Testis (tissue), 3 donors: ENCODE data around the gene NMT1. TPM values are rescaled to one million over a fixed set of nuclear protein-coding genes. Genes with fewer than 3 reads are reported as not detected.

Experiments
- DNase-seq: peaks from one replicate; pipeline ENCODE4 v3.0.0-alpha.2; 2019
- H3K27ac ChIP-seq, 2 donors: fragments of 200-600 bp; sonication (generic); one replicate each; pipeline ENCODE4 v1.5.1; 2019
- H3K27me3 ChIP-seq: fragments of 200-600 bp; sonication (generic); one replicate; pipeline ENCODE4 v1.5.1; 2019
- H3K36me3 ChIP-seq: fragments of 200-600 bp; sonication (generic); one replicate; pipeline ENCODE4 v1.5.1; 2017; ENCODE audit warnings: low read depth; ENCODE audit errors: missing control alignments
- H3K4me1 ChIP-seq: fragments of 200-600 bp; sonication (generic); one replicate; pipeline ENCODE4 v1.5.1; 2019
- H3K4me3 ChIP-seq, 2 donors: fragments of 200-600 bp; sonication (generic); one replicate each; pipeline ENCODE4 v1.5.1; 2017 to 2019
- H3K9me3 ChIP-seq: fragments of 200-600 bp; sonication (generic); one replicate; pipeline ENCODE4 v1.5.1; 2017
- WGBS, 2 donors: methylation state at CpG; one replicate each; pipeline ENCODE4 v1.1.5; 2018; 5-methylcytosine and 5-hydroxymethylcytosine counted together
- intact Hi-C: fragments of 100-400 bp; cut with DNase I; formaldehyde crosslinking; loops from one replicate; pipeline ENCODE4 v1.15.1; 2023; ENCODE audit warnings: low total_unique reads
- microRNA-seq, 2 donors: library from miRNA; unstranded; fragments of <30 nt; microRNA quantifications; one replicate each; pipeline ENCODE4, GENCODE V29; 2016; ENCODE audit warnings: borderline number of aligned reads in 2 of 2, borderline replicate concordance in 1 of 2
- polyA plus RNA-seq: library from polyadenylated mRNA; stranded (reverse); fragments of 350-450 nt; fragmentation: Illumina TruSeq; extraction: RNeasy Lipid Tissue Mini Kit (QIAGEN cat#74804); gene quantifications from one replicate; pipeline ENCODE4 v1.2.3, GENCODE V29; 2014; ENCODE audit warnings: low read depth, low replicate concordance; ENCODE audit not compliant: insufficient read depth
- small RNA-seq, 2 donors: library from RNA; depleted of rRNA; stranded (forward); fragments of <200 nt; gene quantifications; one replicate each; pipeline ENCODE3, GENCODE V24; 2016
- total RNA-seq, 2 donors: library from RNA; depleted of rRNA; stranded (reverse); fragments of >200 nt; gene quantifications; one replicate each; pipeline ENCODE4 v1.2.3, GENCODE V29; 2016
- TF ChIP-seq, protein P1 (sequence below), 3 experiments: fragments of 450-650 bp in 2 of 3; fragments of 200-600 bp in 1 of 3; sonication (generic) in 1 of 3; IDR thresholded peaks; one replicate each; pipeline ENCODE4 v1.5.1; 2016 to 2019; ENCODE audit warnings: antibody characterized with exemption in 3 of 3, mild to moderate bottlenecking in 2 of 3, moderate library complexity in 1 of 3

NMT1 gene
- total and polyA plus RNA-seq, 3 donors from 2014 or later, result 76.1 to 143 (median 79.0) TPM

DNA sequence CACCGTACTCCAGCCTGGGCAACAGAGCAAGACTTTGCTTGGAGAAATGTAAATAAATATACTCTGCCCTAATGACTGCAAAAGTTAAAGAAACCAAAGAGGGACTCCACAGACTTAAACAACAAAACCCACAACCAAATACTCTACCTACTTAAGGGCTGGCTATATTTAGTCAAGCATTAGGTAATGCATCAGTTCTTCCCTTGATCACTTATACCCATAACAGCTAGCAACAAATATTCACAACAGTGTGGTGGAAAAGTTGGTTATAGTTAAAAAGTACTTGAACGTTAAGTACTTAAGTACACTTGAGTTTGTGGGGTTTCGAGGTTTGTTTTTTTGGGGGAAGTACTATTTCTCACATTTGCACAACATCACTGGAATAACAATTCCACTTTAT is 95.1 kb downstream of the NMT1 start:
- H3K9me3 ChIP-seq, result no peaks in the 10 kb centered on the region
- intact Hi-C loops, result no loop called here
- peaks cover 43% of the 10 kb centered on the region for H3K4me1 ChIP-seq
- DNase-seq, result no peak
- TF ChIP-seq, protein P1, sequence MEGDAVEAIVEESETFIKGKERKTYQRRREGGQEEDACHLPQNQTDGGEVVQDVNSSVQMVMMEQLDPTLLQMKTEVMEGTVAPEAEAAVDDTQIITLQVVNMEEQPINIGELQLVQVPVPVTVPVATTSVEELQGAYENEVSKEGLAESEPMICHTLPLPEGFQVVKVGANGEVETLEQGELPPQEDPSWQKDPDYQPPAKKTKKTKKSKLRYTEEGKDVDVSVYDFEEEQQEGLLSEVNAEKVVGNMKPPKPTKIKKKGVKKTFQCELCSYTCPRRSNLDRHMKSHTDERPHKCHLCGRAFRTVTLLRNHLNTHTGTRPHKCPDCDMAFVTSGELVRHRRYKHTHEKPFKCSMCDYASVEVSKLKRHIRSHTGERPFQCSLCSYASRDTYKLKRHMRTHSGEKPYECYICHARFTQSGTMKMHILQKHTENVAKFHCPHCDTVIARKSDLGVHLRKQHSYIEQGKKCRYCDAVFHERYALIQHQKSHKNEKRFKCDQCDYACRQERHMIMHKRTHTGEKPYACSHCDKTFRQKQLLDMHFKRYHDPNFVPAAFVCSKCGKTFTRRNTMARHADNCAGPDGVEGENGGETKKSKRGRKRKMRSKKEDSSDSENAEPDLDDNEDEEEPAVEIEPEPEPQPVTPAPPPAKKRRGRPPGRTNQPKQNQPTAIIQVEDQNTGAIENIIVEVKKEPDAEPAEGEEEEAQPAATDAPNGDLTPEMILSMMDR (IDR thresholded peaks at IDR 0.05), result no peak
- no peaks in the 10 kb centered on the region for H3K27me3 ChIP-seq
- 94 to 95% methylated on average over 3 of the region's 3 CpGs for whole genome bisulfite sequencing, 2 donors
- no peaks in the 10 kb centered on the region for H3K36me3 ChIP-seq
- no peak overlapping the region for H3K4me3 ChIP-seq
- H3K27ac ChIP-seq, result no peak overlapping the region

Small RNA genes lying within 50 kb of the gene (microRNA-seq; reads per million reads assigned to microRNA genes)
- gene MIR6784, result 0 to 0.70 reads per million in 2 donors

Small RNA genes lying within 50 kb of the gene (small RNA-seq; reads per million reads assigned to genes)
- gene MIR6784 (0 reads per million in 2 donors), gene RF00019 (0 reads per million in 2 donors)

Other genes with a start within 250 kb of the NMT1 start
- 10 to 100 TPM; 16.9 to 21.0 TPM for gene GJC1, start 231.0 kb upstream of the NMT1 start, total RNA-seq
- 19.3 TPM for gene GJC1, start 231.0 kb upstream of the NMT1 start, polyA plus RNA-seq
- under 1 TPM in 1 of 2 donors, not detected in 1; 0.81 TPM for gene HIGD1B, start 213.4 kb upstream of the NMT1 start, total RNA-seq
- gene HIGD1B, start 213.4 kb upstream of the NMT1 start, polyA plus RNA-seq, result 2.6 TPM
- gene EFTUD2, start 161.9 kb upstream of the NMT1 start, total RNA-seq, result 100 to 1,000 TPM; 124 to 131 TPM
- 95.5 TPM for gene EFTUD2, start 161.9 kb upstream of the NMT1 start, polyA plus RNA-seq
- gene GFAP, start 145.8 kb upstream of the NMT1 start, total RNA-seq, result under 1 TPM; 0.55 to 0.62 TPM
- gene GFAP, start 145.8 kb upstream of the NMT1 start, polyA plus RNA-seq, result 0.91 TPM
- gene KIF18B, start 113.5 kb upstream of the NMT1 start, total RNA-seq, result 1 to 10 TPM; 3.7 to 6.0 TPM
- 4.7 TPM for gene KIF18B, start 113.5 kb upstream of the NMT1 start, polyA plus RNA-seq
- gene C1QL1, start 93.0 kb upstream of the NMT1 start, total RNA-seq, result 1 to 10 TPM in 1 of 2 donors, under 1 TPM in 1; 0.74 to 1.3 TPM
- 1.7 TPM for gene C1QL1, start 93.0 kb upstream of the NMT1 start, polyA plus RNA-seq
- gene DCAKD, start 9.7 kb upstream of the NMT1 start, total RNA-seq, result 10 to 100 TPM; 63.1 to 72.5 TPM
- 33.2 TPM for gene DCAKD, start 9.7 kb upstream of the NMT1 start, polyA plus RNA-seq
- 100 to 1,000 TPM in 1 of 2 donors, 10 to 100 TPM in 1; 86.3 to 106 TPM for gene PLCD3, start 71.2 kb downstream of the NMT1 start, total RNA-seq
- gene PLCD3, start 71.2 kb downstream of the NMT1 start, polyA plus RNA-seq, result 62.2 TPM
- 1 to 10 TPM; 8.3 to 9.1 TPM for gene ACBD4, start 74.4 kb downstream of the NMT1 start, total RNA-seq
- 7.5 TPM for gene ACBD4, start 74.4 kb downstream of the NMT1 start, polyA plus RNA-seq
- 10 to 100 TPM; 51.8 to 68.8 TPM for gene HEXIM1, start 87.2 kb downstream of the NMT1 start, total RNA-seq
- gene HEXIM1, start 87.2 kb downstream of the NMT1 start, polyA plus RNA-seq, result 38.8 TPM
- 10 to 100 TPM; 35.9 to 47.7 TPM for gene HEXIM2, start 100.6 kb downstream of the NMT1 start, total RNA-seq
- 76.8 TPM for gene HEXIM2, start 100.6 kb downstream of the NMT1 start, polyA plus RNA-seq
- gene FMNL1, start 160.6 kb downstream of the NMT1 start, total RNA-seq, result 10 to 100 TPM; 11.1 to 15.8 TPM
- gene FMNL1, start 160.6 kb downstream of the NMT1 start, polyA plus RNA-seq, result 13.9 TPM
- 10 to 100 TPM; 15.5 to 47.4 TPM for gene SPATA32, start 200.8 kb downstream of the NMT1 start, total RNA-seq
- gene SPATA32, start 200.8 kb downstream of the NMT1 start, polyA plus RNA-seq, result 72.0 TPM